ENCODE data around the gene GPT2. TPM values are rescaled to one million over a fixed set of nuclear protein-coding genes. Genes with fewer than 3 reads are reported as not detected.

Gene GPT2
- total RNA-seq, 3 donors from 2014 or later (not counting 1 experiment from before 2014, with no cell fraction given) = 0.64 to 1.3 (median 1.2) TPM

- Mint-ChIP-seq H3K27me3 (ENCODE audit: low read depth in 2 of 2) (no peaks in the 10 kb centered on the region), H3K4me3 (no peak overlapping the region), H3K27ac (no peak overlapping the region), H3K36me3 (no peaks in the 10 kb centered on the region), H3K9me3 (no peaks in the 10 kb centered on the region), H3K4me1 (no peaks in the 10 kb centered on the region)
- WGBS (ENCODE audit: insufficient coverage) = 80% methylated on average over 21 of the region's 21 CpGs
- no peak for DNase-seq
- no peak for TF ChIP-seq CTCF (IDR thresholded peaks at IDR 0.05)
- ATAC-seq = no peak
- Histone ChIP-seq H3K9me3 (ENCODE audit: control insufficient read depth, insufficient read depth, low read length) (no peaks in the 10 kb centered on the region), H3K4me1 (ENCODE audit: control insufficient read depth, insufficient read depth, low read length) (peaks cover 11% of the 10 kb centered on the region), H3K27me3 (ENCODE audit: control insufficient read depth, insufficient read depth, low read length) (no peaks in the 10 kb centered on the region), H3K27ac (ENCODE audit: low read length) (no peak overlapping the region), H3K36me3 (ENCODE audit: control insufficient read depth, insufficient read depth, low read length) (no peaks in the 10 kb centered on the region), H3K4me3 (ENCODE audit: low read length) (no peak overlapping the region)
- intact Hi-C loops (cut with micrococcal nuclease) = no loop called here
Observed at GRCh38 chr16:46918905-46919792, 35.0 kb downstream of the GPT2 start.

GRCh38 chr16:46920402-46921068 lies 36.4 kb downstream of the GPT2 start:
- no peak overlapping the region for H3K27ac Mint-ChIP-seq
- Histone ChIP-seq H3K27me3 (ENCODE audit: control insufficient read depth, insufficient read depth, low read length) (no peaks in the 10 kb centered on the region), H3K27ac (ENCODE audit: low read length) (no peak overlapping the region), H3K36me3 (ENCODE audit: control insufficient read depth, insufficient read depth, low read length) (no peaks in the 10 kb centered on the region), H3K4me3 (ENCODE audit: low read length) (no peak overlapping the region), H3K9me3 (ENCODE audit: control insufficient read depth, insufficient read depth, low read length) (no peaks in the 10 kb centered on the region), H3K4me1 (ENCODE audit: control insufficient read depth, insufficient read depth, low read length) (peaks cover 10% of the 10 kb centered on the region)
- no peak for ATAC-seq
- no peaks in the 10 kb centered on the region for H3K36me3 Mint-ChIP-seq
- no peaks in the 10 kb centered on the region for H3K4me1 Mint-ChIP-seq
- H3K9me3 Mint-ChIP-seq = no peaks in the 10 kb centered on the region
- no peak overlapping the region for H3K4me3 Mint-ChIP-seq
- no peak for TF ChIP-seq CTCF (IDR thresholded peaks at IDR 0.05)
- no peak for DNase-seq
- intact Hi-C loops (cut with micrococcal nuclease) = no loop called here
- no peaks in the 10 kb centered on the region for H3K27me3 Mint-ChIP-seq (ENCODE audit: low read depth in 2 of 2)
- 72% methylated on average over 9 of the region's 9 CpGs for WGBS (ENCODE audit: insufficient coverage)

GRCh38 chr16:46922239-46922638 lies 38.1 kb downstream of the GPT2 start:
- H3K27ac ChIP-seq (ENCODE audit: low read length) = no peak overlapping the region
- Mint-ChIP-seq H3K27ac (no peak overlapping the region), H3K27me3 (ENCODE audit: low read depth in 2 of 2) (no peaks in the 10 kb centered on the region), H3K36me3 (no peaks in the 10 kb centered on the region), H3K4me1 (no peaks in the 10 kb centered on the region), H3K4me3 (no peak overlapping the region), H3K9me3 (no peaks in the 10 kb centered on the region)
- intact Hi-C loops (cut with micrococcal nuclease) = no loop called here
- DNase-seq (no peak), ATAC-seq (no peak)
- WGBS (ENCODE audit: insufficient coverage) = 96% methylated on average over 10 of the region's 10 CpGs
- H3K36me3 ChIP-seq (ENCODE audit: control insufficient read depth, insufficient read depth, low read length) = no peaks in the 10 kb centered on the region
- TF ChIP-seq CTCF (IDR thresholded peaks at IDR 0.05) = no peak
- no peaks in the 10 kb centered on the region for H3K9me3 ChIP-seq (ENCODE audit: control insufficient read depth, insufficient read depth, low read length)
- no peaks in the 10 kb centered on the region for H3K27me3 ChIP-seq (ENCODE audit: control insufficient read depth, insufficient read depth, low read length)
- H3K4me1 ChIP-seq (ENCODE audit: control insufficient read depth, insufficient read depth, low read length) = peaks cover 6% of the 10 kb centered on the region
- H3K4me3 ChIP-seq (ENCODE audit: low read length) = no peak overlapping the region

Data from natural killer cell (primary cell).